Breast epithelium (tissue), 3 donors: Measurements from ENCODE around the gene TMEM273.

ENCODE experiments used
- POLR2A ChIP-seq: fragments of 450-650 bp; IDR thresholded peaks from one replicate; pipeline ENCODE4 v1.6.1; 2016; ENCODE audit warnings: antibody characterized with exemption, mild to moderate bottlenecking, moderate library complexity
- POLR2AphosphoS5 ChIP-seq, 3 donors: sonication (generic); formaldehyde crosslinking; IDR thresholded peaks; one replicate each; pipeline ENCODE4 v1.6.1; 2017; ENCODE audit warnings: antibody characterized with exemption in 3 of 3
- TF ChIP-seq, protein P1 (sequence below), 3 donors: fragments of 450-650 bp; IDR thresholded peaks; one replicate each; pipeline ENCODE4 v1.5.1; 2016 to 2017; ENCODE audit warnings: antibody characterized with exemption in 3 of 3, mild to moderate bottlenecking in 3 of 3, moderate library complexity in 3 of 3

DNA sequence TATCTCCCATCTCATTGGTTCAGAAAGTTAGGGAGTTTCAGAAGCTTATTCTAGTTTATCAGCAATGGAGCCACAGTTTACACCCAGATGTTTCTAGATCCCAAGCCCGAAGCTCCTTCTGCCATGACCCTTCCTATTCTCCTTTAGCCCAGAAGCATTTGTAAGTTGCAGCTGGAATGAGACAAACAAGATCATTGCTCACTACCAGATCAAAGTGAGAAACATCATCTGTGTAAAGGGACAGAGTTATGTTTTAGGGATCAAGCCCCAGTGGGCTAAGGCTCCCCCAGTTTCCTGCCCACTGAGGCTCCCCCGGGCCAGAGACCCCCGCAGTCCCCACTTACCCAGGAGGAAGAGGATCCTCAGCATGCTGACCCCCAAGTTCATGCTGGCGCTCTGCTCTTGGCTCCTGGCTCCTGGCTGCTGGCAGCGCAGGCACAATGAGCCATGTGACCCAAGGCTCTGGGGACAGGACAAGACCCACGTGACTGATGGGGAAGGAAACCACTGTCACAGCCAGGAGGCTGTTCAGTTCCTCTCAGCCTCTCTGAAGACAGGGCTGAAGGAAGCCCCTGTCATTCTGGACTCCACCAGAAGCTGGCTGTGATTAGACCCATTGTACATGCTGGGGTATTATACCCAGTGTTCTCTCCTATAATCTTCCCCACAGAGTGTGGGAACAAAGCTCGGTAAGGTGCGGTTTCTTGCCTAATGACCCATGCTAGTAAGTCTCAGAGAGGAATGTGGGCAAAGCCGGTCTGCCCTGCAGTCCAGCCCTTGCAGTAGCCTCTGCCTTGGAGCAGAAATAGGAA lies at the start of gene TMEM273:
- TF ChIP-seq, protein P1, sequence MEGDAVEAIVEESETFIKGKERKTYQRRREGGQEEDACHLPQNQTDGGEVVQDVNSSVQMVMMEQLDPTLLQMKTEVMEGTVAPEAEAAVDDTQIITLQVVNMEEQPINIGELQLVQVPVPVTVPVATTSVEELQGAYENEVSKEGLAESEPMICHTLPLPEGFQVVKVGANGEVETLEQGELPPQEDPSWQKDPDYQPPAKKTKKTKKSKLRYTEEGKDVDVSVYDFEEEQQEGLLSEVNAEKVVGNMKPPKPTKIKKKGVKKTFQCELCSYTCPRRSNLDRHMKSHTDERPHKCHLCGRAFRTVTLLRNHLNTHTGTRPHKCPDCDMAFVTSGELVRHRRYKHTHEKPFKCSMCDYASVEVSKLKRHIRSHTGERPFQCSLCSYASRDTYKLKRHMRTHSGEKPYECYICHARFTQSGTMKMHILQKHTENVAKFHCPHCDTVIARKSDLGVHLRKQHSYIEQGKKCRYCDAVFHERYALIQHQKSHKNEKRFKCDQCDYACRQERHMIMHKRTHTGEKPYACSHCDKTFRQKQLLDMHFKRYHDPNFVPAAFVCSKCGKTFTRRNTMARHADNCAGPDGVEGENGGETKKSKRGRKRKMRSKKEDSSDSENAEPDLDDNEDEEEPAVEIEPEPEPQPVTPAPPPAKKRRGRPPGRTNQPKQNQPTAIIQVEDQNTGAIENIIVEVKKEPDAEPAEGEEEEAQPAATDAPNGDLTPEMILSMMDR (IDR thresholded peaks at IDR 0.05): no peak
- TF ChIP-seq POLR2AphosphoS5 (IDR thresholded peaks at IDR 0.05) (peak in 2 of 3 donors; percentile 50 to 63), POLR2A (no peak)
